UCSD-AML1 (cell line): ENCODE results near the gene DNAJC5G.
"Not testable (repeated sequence)": the region's sequence is repeated elsewhere in the genome, so short reads cannot be mapped to it uniquely, and the experiment has no call there.

Source experiments
- DNase-seq: peaks from one replicate; lab custom pipeline; 2025; ENCODE audit not compliant: unreplicated experiment; lab: John Stamatoyannopoulos, UW

The DNAJC5G gene

DNA sequence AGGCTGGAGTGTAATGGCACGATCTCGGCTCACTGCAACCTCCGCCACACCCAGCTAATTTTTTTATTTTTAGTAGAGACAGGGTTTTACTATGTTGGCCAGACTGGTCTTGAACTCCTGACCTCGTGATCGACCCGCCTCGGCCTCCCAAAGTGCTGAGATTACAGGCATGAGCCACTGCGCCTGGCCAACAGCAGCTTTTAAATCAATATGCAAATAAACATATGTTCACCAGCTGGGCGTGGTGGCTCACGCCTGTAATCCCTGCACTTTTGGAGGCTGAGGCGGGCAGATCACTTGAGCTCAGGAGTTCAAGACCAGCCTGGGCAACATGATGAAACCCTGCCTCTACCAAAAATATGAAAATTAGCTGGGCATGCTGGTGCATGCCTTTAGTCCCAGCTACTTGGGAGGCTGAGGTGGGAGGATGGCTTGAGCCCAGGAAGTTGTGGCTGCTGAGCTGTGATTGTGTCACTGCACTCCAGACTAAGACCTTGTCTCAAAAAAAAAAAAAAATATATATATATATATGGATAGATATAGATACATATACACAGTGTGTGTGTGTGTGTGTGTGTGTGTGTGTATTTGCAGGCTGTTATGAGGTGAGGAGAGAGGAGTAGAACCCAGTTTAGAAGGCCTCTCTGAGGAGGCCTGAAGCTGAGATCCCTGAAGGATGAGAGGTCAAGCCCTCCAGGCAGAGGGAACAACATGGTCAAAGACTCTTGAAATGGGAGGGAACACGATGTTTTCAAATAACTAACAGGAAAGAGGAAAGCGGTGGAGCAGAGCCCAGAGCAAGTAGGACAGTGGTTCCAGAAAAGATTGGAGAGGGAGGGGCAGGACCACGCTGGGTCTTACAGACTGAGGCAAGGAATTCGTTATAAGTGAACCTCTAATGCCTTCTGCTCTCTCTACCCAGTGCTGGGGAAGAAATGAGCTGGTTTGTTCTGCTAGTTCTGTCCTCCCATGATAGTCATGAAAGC lies 2.4 kb upstream of the DNAJC5G start:
- DNase-seq, result not testable (repeated sequence)

DNA sequence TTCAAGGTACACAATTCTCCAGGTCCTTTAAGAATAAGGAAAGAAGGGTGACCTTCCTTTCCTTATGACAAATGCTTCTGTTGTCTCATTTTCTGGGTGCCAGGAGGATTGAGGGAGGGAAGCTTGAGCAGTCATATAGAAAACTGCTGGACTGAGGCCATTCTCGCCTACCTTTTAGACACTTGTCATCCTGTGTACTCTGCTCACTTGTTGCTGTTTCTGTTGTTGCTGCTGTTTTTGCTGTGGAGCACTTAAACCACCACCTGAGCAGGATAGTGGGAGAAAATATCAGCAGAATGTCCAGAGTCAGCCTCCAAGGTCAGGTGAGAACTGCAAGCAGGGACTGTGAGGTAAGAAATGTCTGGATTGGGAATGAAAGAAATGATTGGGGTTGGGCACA lies 2.8 kb downstream of the DNAJC5G start:
- DNase-seq, result no peak

DNA sequence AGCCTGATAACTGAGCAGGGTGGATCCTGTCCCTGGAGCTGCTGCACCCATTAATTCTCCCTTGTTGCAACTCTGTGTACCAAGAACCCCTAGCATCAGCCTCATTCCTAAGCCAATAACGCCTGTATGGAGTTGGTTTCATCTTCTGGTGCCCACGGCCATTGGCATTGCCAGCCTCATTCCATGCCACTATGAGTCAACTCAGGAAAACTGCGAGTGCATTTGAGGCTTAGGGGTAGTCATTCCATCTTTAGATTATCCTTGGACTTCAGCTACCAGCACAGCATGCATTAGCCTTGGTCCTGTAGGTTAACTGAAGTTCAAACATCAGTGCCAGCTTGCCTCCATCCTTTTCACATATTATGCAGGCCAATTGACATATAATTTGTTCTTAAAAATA lies 5.6 kb downstream of the DNAJC5G start:
- DNase-seq, result no peak

DNA sequence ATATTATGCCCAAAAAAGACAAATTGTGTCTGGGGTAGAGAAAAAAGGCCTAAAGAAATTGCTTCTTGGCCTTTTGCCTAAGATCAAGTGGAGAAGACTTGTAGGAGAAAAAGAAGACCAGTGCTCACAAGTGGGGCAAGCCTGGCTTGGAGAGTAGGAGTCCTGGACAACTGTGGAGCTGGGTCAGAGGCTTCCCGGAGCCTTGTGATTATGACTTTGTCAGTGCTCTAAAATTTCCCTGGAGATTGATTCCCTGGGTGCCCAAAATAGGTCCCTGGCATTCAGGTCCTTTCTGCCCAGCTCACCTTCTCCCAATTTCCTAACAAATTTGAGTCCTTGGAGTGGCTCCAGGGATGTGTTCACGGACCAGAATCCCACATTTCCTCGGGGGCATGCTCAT lies 6.2 kb downstream of the DNAJC5G start:
- DNase-seq, result no peak

DNA sequence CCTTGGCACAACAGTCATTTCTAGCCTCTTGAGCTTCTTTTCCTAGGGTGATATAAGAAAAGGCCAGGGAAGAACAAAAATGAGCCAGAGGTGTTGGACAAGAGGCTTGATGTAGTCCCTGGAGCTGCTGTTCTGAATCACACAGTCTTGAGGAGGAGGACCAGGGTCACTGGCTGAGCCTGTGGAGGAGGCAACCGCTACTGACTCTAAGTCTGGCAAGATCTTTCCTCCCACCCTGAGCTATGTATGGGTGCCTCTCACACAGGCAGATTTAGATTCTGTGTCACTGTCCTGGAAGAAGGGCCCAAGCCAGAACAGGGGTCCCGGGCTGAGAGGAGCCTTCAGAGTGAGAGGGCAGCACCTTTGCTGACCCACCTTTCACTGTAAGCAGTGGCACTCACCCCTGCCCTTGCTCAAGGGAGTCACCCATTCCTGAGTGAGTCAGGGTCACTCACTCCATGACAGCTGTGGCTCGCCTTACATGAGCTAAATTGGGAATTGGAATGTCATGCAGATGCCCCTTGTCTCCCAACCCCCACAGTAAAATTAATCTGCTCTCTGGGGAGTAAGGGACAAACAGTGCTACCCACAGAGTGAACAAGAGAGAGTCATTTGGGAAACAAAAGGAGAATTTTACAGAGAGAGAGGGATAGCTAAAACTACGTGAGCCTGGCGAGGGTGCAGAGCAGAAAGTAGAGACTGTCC lies 6.8 kb downstream of the DNAJC5G start, which contains the start of gene TRIM54:
TRIM54 (plus strand) TSS at position 575 of the 705 bp plus-strand sequence. CDS start 303 bp downstream, outside the sequence.
- DNase-seq, result no peak

DNA sequence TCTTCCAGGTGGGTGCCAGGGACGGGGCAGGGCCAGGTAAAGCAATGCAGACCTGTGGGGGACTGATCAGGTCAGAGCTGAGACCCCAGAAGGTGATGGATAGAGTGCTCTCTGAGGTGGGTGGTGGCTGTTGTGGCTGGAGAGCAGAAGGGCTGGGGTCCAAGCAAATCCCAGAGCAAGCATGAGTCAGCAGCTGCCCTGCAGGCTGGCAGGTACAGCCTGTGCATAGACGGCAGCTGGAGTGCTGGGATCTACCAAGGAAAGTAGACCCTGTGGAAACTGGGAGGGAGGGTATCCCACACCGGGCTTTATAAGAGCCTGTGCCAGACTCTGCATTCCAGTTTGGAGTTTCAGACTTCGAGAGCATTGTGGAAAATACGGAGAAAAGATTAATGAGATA lies 7.7 kb downstream of the DNAJC5G start:
- DNase-seq, result no peak

DNA sequence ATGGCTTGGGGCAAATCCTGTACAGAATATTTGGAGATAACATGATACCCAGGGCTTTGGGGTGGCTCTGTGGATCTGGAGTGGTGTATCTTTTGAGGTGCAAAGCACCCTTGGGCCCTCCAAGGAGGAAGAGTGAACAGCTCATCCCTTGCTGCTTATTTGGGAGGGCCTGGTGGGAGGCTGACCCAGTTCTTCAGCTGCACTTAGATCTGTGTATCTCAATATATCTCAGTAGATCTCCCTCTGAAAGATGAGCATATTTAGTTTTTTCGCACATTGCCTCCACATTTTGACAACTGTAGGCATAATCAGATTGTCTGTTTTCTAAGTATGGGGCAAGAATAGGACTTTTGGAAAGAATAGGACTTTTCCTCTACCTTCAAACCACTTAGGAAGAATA lies 9.8 kb downstream of the DNAJC5G start:
- no peak for DNase-seq

DNA sequence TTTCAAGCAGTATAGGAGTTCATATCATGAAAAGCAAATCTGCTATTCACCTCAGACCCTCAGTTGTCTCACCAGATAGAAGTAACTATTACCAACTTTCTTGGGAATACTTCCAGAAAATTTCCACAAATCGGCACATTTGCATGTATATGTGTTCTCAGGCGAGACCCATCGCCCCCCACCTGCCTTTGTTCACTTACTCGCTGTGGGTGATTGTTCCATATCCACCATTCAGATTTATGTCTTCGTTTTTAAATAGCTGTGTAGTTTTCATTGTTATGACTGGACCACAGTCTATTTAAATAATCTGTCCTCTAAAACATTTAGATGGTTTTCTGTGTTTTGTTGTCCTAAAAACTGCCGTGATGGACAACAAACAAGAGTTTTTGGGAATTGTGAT lies 10.2 kb downstream of the DNAJC5G start:
- DNase-seq, result no peak

DNA sequence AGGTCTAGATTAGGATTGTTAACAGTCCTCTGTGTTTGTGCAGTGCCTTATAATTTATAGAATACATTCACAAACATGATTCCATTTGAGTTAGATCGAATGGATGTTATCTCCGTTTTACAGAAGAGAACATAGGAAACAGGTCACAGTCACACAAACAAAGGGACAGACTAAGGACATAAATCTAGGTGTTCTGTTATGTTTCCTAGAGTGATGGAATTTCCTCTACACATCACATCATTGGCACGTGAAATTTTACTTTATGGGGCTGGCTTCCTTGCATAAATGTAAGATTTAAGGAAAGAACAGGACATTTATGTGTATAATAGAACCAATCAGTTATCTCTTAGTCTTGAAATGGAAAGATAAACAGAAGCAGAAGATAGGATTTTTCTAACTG lies 13.4 kb downstream of the DNAJC5G start:
- DNase-seq, result no peak

DNA sequence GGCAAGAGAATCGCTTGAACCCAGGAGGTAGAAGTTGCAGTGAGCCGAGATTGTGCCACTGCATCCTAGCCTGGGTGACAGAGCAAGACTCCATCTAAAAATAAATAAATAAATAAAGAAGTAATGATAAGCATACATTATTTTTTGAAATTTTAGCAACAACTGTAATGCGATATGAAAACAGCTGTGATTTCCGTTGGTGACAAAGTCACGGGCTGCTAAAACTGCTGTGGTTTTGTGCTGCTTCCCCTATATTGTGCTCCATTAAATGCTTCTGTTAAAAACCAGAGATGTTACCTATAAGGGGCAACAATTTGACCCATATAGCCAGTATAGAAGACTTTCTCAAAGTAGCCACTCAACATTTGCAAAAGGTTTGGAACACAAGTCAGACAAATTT lies 15.3 kb downstream of the DNAJC5G start:
- DNase-seq, result no peak

DNA sequence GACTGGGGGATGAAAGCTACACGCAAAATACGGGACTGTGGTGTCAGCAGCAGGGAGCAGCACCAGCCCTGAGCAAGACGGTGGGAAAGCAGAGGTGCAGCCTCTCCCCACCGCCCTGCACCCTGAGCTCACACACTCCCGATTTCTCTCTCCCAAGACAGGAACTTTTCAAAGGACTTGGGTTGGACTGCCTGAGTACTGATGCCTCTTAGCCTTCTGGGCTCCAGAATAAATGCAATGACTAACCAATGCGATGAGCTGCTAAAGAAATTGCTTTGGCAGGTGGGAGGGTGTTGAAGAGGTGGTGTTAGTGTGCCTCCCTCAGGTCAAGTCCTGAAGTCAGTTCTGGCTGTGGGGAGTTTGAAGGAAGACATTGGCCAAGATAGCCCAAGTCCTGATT lies 16.6 kb downstream of the DNAJC5G start:
- no peak for DNase-seq

DNA sequence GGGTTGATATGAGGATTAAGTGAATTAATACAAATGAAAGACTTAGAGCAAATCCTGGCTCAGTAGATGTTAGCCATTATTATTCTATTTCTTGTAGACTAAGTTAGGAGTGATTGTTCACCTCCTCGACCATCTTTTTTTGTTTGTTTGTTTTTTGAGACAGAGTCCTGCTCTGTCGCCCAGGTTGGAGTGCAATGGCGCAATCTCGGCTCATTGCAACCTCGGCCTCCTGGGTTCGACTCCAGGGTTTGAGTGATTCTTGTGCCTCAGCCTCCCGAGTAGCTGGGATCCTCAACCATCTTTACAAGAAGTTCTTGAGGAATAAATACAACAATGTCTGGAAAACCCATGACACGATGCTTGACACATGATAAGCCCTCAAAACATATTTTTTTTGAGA lies 19.7 kb downstream of the DNAJC5G start:
- DNase-seq, result no peak

DNA sequence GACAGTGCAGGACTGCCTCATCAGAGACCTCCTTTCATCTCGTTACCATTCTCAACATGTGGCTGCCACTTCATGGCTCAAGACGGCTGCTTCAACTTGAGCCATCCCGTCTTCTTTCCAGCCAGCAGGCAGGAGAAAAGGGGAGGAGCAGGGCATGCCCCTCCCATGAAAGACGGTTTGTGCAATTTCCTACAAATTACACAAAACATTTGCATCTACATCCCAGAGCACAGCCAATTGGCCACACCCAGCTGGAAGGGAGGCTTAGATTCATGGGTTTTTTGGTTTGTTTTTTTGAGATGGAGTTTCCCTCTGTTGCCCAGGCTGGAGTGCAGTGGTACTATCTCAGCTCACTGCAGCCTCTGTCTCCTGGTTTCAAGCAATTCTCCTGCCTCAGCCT lies 21.2 kb downstream of the DNAJC5G start:
- no peak for DNase-seq

DNA sequence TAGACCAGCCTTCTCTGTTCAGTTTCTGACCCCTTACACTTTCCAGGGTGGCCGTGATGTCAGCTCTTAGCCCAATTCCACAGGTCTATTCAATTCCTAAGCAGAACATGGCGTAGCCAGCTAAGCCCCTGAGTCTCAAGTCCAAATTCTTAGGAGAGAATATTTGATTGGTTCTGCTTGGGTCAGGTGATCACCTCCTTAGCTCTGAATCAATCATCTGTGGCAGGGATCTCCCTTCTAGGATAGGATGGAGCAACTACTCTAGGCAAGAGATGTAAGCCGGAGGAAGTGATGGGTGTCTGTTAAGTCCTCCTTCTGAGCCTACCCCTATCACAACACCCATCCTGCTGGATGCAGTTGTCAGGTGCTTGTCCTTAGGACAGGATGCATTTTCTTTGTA lies 22.0 kb downstream of the DNAJC5G start:
- DNase-seq, result no peak

DNA sequence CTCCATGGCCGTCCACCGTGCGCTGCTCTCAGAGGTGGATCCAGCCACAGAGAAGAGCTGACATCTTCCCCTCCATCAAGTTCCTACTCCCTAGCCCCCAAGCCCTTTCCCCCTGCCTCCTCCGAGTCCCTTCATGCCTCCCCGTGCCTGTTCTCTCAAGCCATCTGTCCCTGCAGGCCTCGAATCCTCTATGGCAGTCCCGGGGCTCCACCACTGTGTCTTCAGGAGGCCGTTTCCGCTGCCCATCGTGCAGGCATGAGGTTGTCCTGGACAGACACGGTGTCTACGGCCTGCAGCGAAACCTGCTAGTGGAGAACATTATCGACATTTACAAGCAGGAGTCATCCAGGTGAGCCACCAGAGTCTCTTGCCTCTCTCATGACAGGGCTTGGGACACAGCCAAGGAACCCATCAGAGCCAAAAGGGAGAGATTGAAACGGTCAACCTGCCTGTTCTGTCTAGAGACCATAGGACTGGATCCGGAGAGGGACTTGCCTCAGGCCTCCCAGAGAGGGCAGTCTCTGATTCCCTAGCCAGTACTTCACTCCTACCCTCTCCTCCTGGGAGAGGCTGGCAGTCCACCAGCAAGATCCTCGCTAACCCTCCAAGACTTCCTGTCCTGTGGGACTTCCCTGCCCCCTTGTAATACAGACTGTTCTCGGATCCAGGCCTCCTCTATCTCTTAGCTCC lies 23.3 kb downstream of the DNAJC5G start:
- no peak for DNase-seq

DNA sequence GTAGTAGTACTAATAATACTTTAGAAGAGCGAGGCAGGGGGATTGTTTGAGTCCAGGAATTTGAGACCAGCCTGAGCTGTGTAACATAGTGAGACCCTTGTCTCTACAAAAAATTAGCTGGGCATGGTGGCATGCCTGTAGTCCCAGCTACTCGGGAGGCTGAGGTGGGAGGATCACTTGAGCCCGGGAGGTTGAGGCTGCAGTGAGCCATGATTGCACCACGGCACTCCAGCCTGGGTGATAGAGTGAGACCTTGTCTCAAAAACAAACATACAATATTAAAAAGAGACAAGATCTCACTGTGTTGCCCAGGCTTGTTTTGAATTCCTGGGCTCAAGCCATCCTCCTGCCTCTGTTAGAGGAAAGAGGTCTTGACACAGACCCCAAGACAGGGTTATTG lies 25.4 kb downstream of the DNAJC5G start:
- not testable (repeated sequence) for DNase-seq

DNA sequence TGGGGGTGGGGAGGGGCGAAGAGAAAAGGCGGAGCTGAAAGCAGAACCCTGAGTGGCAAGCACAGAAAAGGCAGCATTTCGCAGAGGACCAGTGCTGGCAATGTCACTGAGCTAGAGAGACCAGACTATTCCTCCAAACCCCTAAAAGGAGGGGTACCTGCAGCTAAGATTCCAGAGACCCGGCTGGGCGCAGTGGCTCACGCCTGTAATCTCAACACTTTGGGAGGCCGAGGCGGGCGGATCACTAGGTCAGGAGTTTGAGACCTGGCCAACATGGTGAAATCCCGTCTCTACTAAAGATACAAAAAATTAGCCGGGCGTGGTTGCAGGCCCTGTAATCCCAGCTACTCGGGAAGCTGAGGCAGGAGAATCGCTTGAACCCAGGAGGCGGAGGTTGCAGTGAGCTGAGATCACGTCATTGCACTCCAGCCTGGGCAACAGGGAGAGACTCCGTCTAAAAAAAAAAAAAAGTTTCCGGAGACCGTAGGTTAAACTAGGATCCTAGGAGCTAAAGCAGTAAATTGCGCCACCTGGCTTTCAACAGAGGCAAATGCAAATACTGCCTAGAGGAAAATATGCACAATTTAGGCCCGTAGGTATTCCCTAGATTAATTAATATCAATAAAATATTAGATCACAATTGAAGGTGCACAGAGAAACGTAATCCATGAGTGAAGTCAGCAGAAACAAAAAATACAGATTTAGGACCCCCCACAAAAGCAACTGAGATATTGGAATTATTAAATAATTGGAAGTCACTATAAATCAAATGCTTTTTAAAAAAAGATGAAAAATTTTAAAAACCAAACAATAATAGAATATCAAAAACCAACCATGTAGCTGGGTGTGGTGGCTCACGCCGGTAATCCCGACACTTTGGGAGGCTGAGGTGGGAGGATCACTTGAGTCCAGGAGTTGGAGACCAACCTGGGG lies 28.1 kb downstream of the DNAJC5G start:
- no peak for DNase-seq

DNA sequence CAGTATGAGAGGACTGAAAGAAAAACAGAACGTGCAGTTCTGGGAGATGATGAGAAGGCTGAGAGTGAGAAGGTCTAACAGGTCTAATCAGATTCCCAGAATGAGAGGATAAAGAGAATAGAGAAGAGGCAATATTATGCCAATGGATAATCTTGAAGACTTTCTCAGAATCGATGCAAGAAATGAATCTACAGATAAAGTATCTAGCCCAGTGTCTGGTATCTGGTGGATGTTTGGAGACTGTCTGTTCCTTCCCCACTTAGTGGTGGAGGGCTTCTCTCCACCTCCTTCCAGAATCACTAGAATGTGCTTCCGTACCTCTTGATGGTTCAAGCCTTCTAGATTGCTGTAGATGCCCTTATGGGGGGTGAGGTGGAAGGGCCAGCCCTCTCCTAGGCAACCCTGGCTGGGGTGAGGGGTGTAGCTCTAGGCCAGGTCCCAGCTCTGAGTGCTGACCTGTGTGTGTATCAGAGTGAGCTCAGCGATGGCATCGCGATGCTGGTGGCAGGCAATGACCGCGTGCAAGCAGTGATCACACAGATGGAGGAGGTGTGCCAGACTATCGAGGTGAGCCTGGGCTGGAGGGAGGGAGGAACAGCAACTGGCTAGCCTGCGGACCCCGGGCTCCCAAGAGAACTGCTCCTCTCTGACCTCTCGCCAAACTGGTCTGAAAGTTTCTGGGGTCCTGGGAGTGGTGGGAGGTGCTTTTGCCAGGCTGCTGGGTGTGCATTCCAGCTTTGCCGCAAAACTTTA lies 29.4 kb downstream of the DNAJC5G start:
- DNase-seq, result no peak

DNA sequence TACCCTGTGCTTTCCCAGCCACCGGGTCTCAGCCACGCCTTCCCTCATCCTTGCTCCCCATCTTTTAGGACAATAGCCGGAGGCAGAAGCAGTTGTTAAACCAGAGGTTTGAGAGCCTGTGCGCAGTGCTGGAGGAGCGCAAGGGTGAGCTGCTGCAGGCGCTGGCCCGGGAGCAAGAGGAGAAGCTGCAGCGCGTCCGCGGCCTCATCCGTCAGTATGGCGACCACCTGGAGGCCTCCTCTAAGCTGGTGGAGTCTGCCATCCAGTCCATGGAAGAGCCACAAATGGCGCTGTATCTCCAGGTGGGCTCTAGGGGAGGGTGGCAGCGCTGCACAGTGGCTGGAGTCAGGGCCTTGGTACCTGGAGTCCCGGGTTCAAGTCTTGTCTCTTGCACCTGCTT lies 30.3 kb downstream of the DNAJC5G start:
- no peak for DNase-seq

DNA sequence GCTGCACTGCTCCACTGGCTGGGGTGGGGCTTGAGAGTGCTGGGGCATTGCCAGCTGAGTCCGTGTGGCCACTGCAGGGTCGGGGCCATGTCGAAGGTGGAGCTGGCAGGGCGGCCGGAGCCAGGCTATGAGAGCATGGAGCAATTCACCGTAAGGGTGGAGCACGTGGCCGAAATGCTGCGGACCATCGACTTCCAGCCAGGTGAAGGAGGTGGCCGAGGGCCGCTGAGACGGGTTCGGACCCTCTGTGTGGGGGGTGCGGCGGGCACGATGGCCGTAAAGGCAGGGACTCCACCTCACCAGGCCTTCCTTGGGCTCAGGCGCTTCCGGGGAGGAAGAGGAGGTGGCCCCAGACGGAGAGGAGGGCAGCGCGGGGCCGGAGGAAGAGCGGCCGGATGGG lies 30.9 kb downstream of the DNAJC5G start:
- DNase-seq, result no peak
